ENCODE measurements around the gene MOCS3. TPM values are rescaled to one million over a fixed set of nuclear protein-coding genes. Genes with fewer than 3 reads are reported as not detected.

The MOCS3 gene
- total and polyA plus RNA-seq, 2 of the 4 experiments (the other 2 are of a cell fraction): 3.3 to 9.9 TPM

DNA sequence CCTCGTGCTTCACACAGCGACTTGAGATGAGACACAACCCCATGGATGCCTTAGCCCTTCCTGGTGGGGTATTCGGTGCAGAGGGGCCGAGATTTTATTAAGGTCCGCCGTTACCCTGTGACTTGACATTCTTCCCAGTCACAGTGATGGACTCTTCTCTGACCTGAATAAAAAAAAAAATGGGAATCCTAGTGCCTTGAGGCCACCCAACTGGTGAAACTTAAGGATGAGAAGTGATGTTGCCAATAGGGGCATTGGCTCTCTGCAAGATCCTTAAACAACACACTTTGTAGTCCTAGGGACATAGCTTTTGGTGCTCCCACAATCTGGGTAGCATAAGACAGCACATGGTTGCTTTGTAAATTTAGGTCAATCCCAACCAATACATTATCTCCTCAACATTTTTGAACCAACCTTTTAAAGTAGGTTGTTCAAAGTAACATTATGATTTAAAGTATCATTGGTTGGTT, 26.6 kb upstream of the MOCS3 start:
- peak overlapping the region; percentile 80 for H4K5ac ChIP-seq (ENCODE audit: low read depth, low read length)
- ATAC-seq (ENCODE audit: low read depth) (no peak), DNase-seq (no peak)
- ChIA-PET POLR2A (ENCODE audit: unreplicated experiment) (no interaction called here), CTCF (interaction anchor here (0.9 to 2.3 kb wide), 3 partner anchors 10 to 142 kb away, joined by 3 to 10 read pairs (median 4); partner anchors contain the start of gene BCAS4)
- no TSS peak for BruUV-seq (replicated peaks)
- H3K36me3 ChIP-seq (ENCODE audit: control insufficient read depth, insufficient read depth, low read length): peaks cover 13% of the 10 kb centered on the region
- peaks cover 36% of the 10 kb centered on the region for H4K20me1 ChIP-seq (ENCODE audit: insufficient read depth, low read length)
- H3K27me3 ChIP-seq (ENCODE audit: control insufficient read depth, insufficient read depth, low read length): no peaks in the 10 kb centered on the region
- peak overlapping the region; percentile 90 for H2AK5ac ChIP-seq (ENCODE audit: low read depth, low read length)
- H3K9ac ChIP-seq (ENCODE audit: low read depth, low read length): peak overlapping the region; percentile 61
- H3K4ac ChIP-seq (ENCODE audit: low read depth, low read length): peak overlapping the region; percentile 76
- H3K4me1 ChIP-seq (ENCODE audit: control insufficient read depth, insufficient read depth, low read length): peaks cover 16% of the 10 kb centered on the region
- peak overlapping the region; percentile 76 to 94 for H4K8ac ChIP-seq (ENCODE audit: low read depth in 2 of 2, low read length in 2 of 2)
- peak overlapping the region; percentile 97 for H3K27ac ChIP-seq (ENCODE audit: insufficient read depth, low read length)
- H3K56ac ChIP-seq (ENCODE audit: extremely low read depth, insufficient read depth, low read length): peak overlapping the region; percentile 27; the same call in 1 of the 2 replicates
- peak overlapping the region; percentile 57 for H3K23ac ChIP-seq (ENCODE audit: low read depth, low read length)
- in situ Hi-C loops (cut with MboI; ENCODE audit: low sequenced_read_pairs): loop anchor here (5.0 kb wide), 1 partner anchor 120 kb away; no protein-coding TSS in a partner anchor
- peak overlapping the region; percentile 95 for H2BK5ac ChIP-seq (ENCODE audit: low read depth, low read length, poor library complexity, severe bottlenecking)
- no peak overlapping the region for H3K4me3 ChIP-seq (ENCODE audit: insufficient read depth, low read depth, low read length)
- H2AFZ ChIP-seq (replicated peaks; ENCODE audit: low read length, poor library complexity): peak overlapping the region; percentile 89
- H3K4me2 ChIP-seq (ENCODE audit: low read depth, low read length): peak overlapping the region; percentile 61
- TF ChIP-seq BHLHE40 (IDR thresholded peaks at IDR 0.05; ENCODE audit: low read depth, low read length) (no peak), RCOR1 (IDR thresholded peaks at IDR 0.05; ENCODE audit: insufficient replicate concordance, low read length) (no peak), MXI1 (IDR thresholded peaks at IDR 0.05; ENCODE audit: borderline replicate concordance, low read depth, low read length) (no peak), CEBPB (IDR thresholded peaks at IDR 0.05; ENCODE audit: low read depth, low read length) (no peak), SMC3 (IDR thresholded peaks at IDR 0.05; ENCODE audit: low read depth, low read length) (no peak), POLR2A (IDR thresholded peaks at IDR 0.05; ENCODE audit: low read depth, low read length) (no peak), CTCF (conservative IDR thresholded peaks at IDR 0.05; ENCODE audit: low read depth, low read length) (no peak), MAZ (IDR thresholded peaks at IDR 0.05; ENCODE audit: borderline replicate concordance, low read depth, low read length) (no peak), RAD21 (IDR thresholded peaks at IDR 0.05; ENCODE audit: low read length) (no peak), MAFK (IDR thresholded peaks at IDR 0.05; ENCODE audit: low read depth, low read length) (no peak), RFX5 (IDR thresholded peaks at IDR 0.05; ENCODE audit: low read depth, low read length) (no peak), NFE2L2 (IDR thresholded peaks at IDR 0.05; ENCODE audit: low read depth, low read length) (no peak), FOS (IDR thresholded peaks at IDR 0.05; ENCODE audit: low read depth, low read length) (no peak)
- TF ChIP-seq, protein P1, sequence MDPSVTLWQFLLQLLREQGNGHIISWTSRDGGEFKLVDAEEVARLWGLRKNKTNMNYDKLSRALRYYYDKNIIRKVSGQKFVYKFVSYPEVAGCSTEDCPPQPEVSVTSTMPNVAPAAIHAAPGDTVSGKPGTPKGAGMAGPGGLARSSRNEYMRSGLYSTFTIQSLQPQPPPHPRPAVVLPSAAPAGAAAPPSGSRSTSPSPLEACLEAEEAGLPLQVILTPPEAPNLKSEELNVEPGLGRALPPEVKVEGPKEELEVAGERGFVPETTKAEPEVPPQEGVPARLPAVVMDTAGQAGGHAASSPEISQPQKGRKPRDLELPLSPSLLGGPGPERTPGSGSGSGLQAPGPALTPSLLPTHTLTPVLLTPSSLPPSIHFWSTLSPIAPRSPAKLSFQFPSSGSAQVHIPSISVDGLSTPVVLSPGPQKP (IDR thresholded peaks at IDR 0.05; ENCODE audit: borderline replicate concordance, low read depth, low read length): no peak
- peak overlapping the region; percentile 88 for H4K91ac ChIP-seq (ENCODE audit: insufficient read depth, low read depth, low read length)
- peaks cover 8% of the 10 kb centered on the region for H3K9me1 ChIP-seq (ENCODE audit: insufficient read depth, low read length)
- H3K14ac ChIP-seq (replicated peaks; ENCODE audit: low read depth, low read length): peak overlapping the region; percentile 83
- H2AK9ac ChIP-seq (replicated peaks; ENCODE audit: low read depth, low read length, poor library complexity): peak overlapping the region; percentile 88
- peak overlapping the region; percentile 53; the same call in 1 of the 2 replicates for H2BK20ac ChIP-seq (ENCODE audit: low read depth, low read length)
- dilution Hi-C loops (cut with HindIII; ENCODE audit: low sequenced_read_pairs, unreplicated experiment): no loop called here
- peak overlapping the region; percentile 80 for H3K18ac ChIP-seq (ENCODE audit: low read depth, low read length)
- peak overlapping the region; percentile 64; the same call in 2 of the 3 replicates for H2BK15ac ChIP-seq (ENCODE audit: low read depth, low read length)
- WGBS, 2 experiments (ENCODE audit: extremely low coverage in 2 of 2, insufficient read length in 1 of 2): 0% methylated on average over 1 of the region's 6 CpGs; no CpG with 5 or more reads in 1 of the 2 experiments
- peaks cover 4 to 30% of the 10 kb centered on the region in 2 experiments for H3K79me1 ChIP-seq (ENCODE audit: low read depth in 1 of 2, low read length in 2 of 2)
- H2BK120ac ChIP-seq (ENCODE audit: low read depth, low read length): peak overlapping the region; percentile 77
- H3K9me3 ChIP-seq (ENCODE audit: control insufficient read depth, insufficient read depth, low read length): no peaks in the 10 kb centered on the region
- intact Hi-C loops (cut with micrococcal nuclease): no loop called here
